ENCODE results near the gene ERC2.

DNA sequence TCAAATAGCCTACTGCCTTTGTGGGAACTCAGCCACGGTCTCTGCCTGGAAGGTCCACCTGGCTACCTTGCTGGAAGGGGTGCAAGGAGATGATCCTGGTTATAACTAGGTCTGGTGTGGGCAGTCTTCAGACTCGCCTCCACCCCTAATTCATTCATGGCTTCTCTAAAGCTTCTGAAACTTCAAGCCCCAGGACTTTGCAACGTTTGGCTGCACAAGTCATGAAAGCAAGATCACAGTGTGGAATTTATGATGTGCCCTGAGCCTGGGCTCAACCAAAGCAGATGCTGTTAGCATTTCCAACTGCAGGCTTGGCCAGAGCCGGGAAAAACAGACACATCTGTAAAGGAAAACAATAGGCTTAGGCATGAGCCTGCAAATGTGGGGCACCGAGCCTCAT, 780.7 kb downstream of the ERC2 start:
- TF ChIP-seq, protein P1, sequence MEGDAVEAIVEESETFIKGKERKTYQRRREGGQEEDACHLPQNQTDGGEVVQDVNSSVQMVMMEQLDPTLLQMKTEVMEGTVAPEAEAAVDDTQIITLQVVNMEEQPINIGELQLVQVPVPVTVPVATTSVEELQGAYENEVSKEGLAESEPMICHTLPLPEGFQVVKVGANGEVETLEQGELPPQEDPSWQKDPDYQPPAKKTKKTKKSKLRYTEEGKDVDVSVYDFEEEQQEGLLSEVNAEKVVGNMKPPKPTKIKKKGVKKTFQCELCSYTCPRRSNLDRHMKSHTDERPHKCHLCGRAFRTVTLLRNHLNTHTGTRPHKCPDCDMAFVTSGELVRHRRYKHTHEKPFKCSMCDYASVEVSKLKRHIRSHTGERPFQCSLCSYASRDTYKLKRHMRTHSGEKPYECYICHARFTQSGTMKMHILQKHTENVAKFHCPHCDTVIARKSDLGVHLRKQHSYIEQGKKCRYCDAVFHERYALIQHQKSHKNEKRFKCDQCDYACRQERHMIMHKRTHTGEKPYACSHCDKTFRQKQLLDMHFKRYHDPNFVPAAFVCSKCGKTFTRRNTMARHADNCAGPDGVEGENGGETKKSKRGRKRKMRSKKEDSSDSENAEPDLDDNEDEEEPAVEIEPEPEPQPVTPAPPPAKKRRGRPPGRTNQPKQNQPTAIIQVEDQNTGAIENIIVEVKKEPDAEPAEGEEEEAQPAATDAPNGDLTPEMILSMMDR (IDR thresholded peaks at IDR 0.05; ENCODE audit: insufficient read depth, low read length, poor library complexity, severe bottlenecking), result no peak
- no peak for TF ChIP-seq EZH2phosphoT487 (conservative IDR thresholded peaks at IDR 0.05; ENCODE audit: low read length)

Measured in SU-DHL-6 (cell line).